IPS DF 4.7 (cell line): ENCODE data around the gene S100PBP.

Source experiments
- DNase-seq: peaks from one replicate; pipeline ENCODE4 v3.0.0-alpha.2; 2013; ENCODE audit warnings: low spot score; ENCODE audit errors: extremely low read depth

S100PBP gene

DNA sequence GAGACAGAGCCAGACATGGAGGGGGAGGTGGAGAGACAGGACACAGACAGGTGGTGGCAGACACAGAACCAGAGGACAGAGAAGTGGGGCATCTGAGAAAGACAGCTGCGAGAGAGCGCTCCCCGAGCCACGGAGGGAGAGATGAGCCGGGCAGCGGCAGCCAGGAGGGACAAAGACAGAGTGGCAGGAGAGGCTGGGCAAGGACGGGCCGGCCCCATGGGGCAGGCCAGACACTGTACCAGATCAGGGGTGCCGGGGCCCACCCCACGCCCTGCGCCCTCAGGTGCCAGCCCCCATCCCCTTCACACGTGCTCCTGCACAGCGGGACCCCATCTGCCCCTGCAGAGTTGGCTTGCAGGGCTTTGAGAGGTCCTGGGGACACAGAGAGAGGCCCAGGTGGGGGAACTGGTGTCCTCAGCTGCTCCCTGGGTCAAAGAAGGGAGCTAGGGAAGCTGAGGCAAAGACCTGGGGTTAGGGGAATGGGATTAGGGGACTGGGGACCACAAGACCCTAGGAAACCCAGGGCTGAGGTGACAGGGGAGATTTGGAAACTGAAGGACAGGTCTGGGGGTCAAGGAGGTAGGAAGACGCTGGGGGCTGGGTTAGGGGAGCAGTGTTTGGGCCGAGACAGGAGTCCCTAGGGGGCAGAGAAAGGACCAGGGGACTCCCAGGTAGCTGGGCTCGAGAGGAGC, 52.6 kb downstream of the S100PBP start:
- DNase-seq, result no peak

DNA sequence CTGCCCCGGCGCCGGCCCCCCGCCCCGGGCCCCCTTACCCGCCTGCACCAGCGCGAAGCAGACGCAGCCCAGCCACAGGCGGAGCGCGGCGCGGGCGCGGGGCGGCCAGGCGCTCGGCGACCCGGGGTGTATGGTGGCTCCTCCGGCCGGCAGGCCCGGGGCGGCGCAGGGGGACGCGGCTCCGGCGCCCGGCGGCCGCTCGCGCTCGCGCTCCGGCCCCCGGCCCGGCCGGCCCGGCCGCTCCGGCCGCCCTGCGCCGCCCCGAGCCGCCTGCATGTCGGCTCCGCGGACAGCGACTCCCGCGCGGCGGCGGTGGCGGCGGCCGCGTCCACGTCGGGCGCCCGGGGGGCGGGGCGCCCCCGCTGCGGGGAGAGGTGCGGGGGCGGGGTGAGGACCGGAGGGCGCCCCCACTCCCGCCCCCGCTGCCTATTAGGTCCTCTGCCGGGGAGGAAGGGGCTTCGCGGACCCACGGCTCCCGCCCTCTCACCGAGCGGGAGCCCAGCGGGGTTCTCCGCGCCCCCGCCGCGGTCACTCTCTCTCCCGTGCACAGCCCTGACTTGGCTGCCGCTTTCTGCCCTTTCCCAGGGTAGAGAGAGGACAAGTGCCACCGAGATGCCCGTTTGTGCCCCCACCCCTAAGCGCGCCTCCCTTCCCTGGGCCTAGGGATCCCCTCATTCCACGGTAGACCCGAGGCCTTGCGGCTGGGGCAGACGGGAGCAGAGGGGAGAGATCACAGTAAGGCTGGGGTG, 53.3 kb downstream of the S100PBP start, which contains the start of gene FNDC5:
TSS of gene FNDC5 (minus strand) at position 298 of the 749 bp plus-strand sequence.
- no peak for DNase-seq

- DNase-seq, result no peak
Observed at GRCh38 chr1:32871364-32872191, 54.1 kb downstream of the S100PBP start.

GRCh38 chr1:32872192-32872460, 54.7 kb downstream of the S100PBP start:
- DNase-seq, result no peak

DNA sequence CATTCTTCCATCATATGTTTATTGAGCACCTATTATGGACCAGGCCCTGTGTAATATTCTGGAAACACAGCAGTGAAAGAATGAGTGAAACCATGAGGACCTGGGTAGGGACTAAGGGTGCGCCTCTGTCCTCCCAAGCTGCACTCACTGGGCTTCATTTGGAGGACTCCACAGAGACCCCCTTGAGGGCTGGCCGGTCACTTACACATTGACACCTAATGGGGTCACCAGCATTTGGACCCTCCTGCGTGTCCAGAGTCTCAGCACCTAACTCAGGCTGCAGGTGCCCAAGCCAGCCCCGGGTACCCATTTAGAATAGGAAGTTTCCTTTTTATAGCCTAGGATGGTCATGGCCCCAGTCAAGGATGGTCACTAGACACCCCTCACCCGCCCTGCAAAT, 56.0 kb downstream of the S100PBP start:
- DNase-seq, result no peak

DNA sequence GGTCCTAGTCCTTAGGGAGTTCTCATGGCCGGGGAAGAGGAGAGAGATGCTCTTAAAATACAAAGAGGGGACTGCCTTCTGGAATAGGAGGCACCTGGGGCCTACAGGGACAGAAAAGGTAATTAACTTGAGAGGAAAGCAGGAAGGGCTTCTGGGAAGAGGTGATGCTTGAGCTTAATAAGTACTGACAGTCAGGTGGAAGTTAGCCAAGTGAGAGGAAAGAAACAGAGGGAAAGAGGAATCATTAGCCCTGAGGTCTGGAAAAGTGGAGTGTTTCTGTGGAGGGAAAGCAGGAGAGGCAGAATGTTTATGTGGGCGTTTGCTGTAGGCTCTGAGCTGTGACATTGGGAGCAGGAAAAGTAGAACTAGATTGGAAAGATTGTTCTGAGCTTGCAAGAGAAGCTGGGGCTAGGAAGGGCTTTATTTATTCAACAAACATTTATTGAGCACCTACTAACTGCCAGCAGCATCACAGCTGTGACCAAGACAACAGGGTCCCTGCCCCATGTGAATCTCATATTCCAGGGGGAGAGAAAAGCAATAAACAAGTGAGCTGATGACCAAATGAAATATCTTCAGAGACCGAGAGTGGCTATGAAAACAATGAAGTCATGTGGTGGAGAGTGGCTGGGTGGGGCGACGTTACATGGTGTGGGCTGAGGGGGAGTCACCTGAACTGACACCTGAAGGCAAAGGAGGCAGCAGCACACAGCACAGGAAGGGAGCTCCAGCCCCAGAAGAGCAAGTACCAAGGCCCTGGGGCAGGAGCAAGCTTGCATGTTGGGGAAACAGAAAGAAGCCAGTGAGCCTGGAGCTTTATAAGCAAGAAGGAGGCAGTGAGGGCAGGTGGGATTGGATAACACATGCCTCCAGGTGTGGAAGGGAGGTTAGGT, 57.7 kb downstream of the S100PBP start:
- DNase-seq, result no peak

GRCh38 chr1:32876341-32877210, 59.1 kb downstream of the S100PBP start:
- no peak for DNase-seq

GRCh38 chr1:32877211-32878110, 60.0 kb downstream of the S100PBP start:
- DNase-seq, result no peak

GRCh38 chr1:32878183-32878582, 60.7 kb downstream of the S100PBP start:
- DNase-seq, result no peak

GRCh38 chr1:32878637-32879041, 61.2 kb downstream of the S100PBP start:
- DNase-seq, result no peak

- no peak for DNase-seq
Observed at GRCh38 chr1:32881291-32881690, 63.8 kb downstream of the S100PBP start.

DNA sequence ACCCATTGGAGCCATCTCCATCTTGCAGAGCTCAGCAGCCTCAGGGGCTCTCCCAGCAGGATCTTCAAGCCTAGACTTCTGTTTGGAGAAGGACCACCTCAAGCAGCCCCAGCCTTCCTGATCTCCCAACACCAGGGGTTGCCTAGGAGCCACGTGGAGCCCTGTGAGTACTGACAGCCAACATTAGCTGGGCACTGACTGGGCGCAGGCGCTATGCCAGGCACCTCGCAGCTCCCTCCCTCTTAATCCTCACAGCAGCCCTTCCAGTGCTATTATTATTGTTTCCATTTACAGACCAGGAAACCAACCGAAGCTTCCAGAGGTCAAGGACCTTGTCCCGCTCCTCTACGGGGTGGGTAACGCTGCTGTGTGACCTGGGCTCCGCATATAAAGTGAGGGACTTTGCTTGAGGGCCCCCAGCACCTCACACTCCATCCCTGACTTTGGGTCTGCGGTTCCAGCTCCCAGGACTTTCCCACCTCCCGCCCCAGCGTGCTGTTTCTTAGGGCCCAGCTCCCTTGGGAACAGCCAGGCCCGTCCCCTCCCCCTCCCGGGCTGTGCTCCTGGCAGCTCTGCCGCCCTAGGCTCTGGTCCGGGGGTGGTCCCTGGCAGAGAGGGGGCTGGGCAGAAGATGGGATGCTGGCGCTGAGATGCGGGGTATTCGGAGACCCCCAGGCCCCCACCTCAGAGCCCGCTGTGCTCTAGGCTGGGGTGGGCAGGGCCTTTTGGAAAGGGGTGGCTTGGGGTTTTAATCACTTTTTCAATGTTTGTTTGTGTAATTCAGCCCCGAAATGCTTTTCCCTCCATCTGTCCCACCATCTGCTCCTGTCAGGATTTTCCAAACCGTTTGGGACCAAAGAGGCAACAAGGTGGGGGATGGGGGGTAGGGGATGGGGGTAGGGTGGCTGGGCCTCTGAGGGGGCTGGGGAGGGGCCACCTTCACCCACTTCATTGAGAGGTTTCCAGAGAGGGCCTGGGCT, 64.7 kb downstream of the S100PBP start:
- DNase-seq, result no peak

DNA sequence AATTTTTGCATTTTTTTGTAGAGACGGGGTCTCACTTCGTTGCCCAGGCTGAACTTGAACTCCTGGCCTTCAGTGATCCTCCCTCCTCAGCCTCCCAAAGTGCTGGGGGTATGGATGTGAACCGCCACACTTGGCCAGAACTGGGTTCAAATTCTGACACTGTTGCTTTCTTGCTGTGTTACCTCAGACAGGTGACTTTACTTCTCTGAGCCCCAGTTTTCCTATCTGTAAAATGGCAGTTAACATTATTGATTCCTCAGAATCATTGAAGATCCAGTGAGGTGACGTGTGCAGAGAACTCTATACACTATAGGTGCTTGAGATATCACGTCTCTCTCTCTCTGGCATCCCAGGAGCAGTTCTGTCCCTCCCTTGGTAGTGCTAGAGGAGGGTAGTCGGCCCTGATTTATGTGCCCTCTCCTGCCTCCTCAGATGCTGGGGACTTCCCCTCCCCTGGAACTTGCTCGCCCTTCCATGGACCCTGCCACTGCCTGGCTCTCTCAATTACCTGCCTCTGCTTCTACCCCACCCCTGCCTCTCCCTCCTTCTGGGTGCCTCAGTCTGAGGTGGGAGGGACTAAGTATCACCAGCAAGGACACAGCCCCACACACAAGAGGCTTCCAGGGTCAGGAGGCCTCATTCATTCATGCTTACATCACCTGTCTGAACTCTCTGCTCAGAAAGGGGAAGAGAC, 66.0 kb downstream of the S100PBP start:
- DNase-seq, result no peak

DNA sequence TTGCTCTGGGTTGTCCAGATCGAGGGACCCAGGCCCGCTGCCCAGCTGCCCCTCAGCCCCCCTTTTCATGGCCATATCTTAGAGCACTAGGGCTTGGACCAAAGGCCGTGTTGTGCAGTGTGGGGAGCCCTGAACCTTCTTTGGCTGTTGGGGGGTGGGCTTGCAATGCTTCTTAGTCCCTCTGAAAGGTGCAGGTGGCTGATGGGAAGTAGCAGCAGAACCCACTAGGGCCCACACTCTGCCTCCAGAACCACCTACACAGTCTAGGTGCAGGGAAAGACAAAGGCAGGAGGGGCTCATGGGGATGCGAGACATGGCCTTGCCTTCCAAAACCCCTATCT, 66.5 kb downstream of the S100PBP start:
- no peak for DNase-seq

DNA sequence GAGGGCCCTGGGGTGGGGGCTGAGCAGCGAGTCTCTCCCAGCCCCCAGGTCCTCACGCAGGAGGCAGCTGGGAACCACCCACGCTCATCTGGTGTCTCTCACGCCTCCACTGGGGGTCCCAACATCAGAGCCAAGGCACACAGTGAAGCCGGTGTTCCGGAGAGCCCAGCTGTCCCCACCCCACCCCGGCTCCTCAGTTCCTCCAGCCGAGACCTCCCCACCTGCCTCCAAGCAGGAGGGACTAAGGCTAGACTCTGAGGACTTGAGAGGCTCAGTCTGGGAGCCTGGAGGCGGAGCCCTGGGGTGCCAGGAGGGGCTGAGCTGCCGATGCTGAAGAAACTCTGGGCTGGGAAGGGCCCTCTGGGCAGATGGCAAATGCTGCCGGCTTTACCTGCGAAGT, 67.3 kb downstream of the S100PBP start:
- DNase-seq, result no peak

- DNase-seq, result no peak
Observed at GRCh38 chr1:32885676-32886003, 68.2 kb downstream of the S100PBP start.

- DNase-seq, result no peak
Observed at GRCh38 chr1:32886004-32886827, 68.8 kb downstream of the S100PBP start, which contains the start of gene HPCA. TSS of gene HPCA (plus strand) at chr1:32886491. CDS start at chr1:32888899, 2,408 bp downstream.
